HG02943 (cell line): ENCODE data around the gene LTN1.

Experiments
- ATAC-seq: cut with Tn5 transposase; IDR thresholded peaks from one replicate; pipeline ENCODE4 v1.9.1; 2021; ENCODE audit warnings: mild to moderate bottlenecking, low read depth, moderate library complexity; ENCODE audit not compliant: unreplicated experiment

LTN1 gene

DNA sequence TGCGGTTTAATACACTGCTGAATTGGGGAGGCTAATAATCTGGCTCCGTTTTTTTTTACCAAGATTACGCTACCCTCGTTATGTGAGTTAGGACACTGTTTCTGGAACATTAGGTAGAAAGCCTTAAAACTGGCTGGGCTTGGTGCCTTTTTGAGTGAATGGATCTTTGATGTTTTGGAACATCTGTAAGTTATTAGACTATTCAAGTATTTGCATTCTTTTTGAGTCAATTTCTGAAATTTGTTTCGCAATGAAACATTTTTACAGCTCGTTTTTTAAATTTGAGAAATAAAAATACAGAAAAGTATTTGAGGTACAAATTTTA is 106.9 kb downstream of the LTN1 start:
- ATAC-seq = no peak

DNA sequence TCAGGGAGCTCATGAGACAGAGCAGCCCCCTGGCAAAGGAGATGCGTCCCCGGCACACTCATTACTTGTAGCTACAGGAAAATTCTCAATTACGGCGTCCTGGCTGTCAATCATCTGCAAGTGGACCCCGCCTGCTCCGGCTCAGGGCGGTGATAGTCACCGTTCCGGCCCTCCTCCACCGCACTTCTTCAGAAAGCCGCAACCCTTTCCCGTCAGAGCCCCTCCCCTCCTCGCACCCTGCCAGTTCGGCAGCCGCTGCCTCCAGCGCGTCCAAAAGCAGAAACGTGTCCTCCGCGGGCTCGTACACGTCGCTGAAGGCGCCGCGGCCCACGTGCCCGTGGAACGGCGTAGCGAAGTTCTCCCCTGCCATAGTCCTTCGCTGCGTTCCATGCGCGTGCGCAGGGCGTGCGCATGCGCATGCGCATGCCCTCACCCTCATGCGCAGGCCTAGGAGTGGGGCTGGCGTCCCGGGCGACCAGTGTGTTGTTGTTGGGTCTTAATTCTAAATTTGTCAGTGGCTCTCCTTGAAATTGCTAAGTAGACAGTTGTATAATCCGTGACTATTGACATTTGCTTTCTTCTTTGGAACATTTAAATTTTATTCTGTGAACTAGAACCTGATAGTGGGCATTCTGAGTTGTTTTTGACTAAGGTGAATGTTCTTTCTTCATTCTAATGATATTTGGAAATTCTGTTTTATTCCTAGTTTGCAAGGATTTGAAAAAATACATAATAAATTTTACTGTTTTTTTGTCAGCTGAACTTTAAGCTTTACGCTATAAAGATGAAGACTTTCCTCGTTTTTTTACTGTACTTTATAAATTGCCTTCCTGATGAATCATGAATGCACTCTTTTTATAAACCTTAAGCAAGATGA is 107.5 kb downstream of the LTN1 start:
- peak; percentile 98 for ATAC-seq

DNA sequence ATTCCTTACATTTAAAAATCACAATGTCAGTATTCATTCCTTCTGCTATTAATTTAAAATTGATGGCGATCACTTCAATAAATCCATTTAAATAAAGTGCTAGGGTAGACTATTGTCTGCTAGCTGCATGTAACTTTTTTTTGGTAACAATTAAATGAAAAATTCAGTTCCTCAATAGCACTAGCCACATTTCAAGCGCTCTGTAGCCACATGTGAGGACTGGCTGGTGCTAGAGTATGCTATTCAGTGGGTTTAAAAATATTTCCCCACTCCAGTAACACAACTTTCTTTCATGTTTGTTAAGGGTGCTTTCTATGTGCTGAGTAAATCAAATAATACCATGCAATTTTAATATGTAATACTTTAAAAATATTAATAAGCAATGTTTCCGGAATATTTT is 108.2 kb downstream of the LTN1 start:
- no peak for ATAC-seq

DNA sequence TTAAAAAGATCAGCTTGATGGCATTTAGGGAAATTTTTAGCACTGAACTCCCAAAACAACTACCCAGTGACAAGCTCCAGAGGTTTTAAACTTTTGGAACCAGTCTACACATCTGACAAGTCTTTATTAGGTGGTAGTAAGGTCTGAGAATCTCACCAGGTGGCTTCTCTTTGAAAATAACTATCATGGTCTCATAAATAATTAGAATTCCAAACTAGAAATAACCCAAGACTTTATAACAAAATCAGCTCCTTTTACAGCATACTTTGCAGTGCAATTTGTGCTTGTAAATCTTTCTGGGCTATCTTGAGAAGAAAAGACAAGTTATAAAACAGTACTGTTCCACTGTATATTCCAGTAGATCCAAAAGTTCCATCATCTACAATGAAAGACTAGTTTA is 108.7 kb downstream of the LTN1 start:
- no peak for ATAC-seq

DNA sequence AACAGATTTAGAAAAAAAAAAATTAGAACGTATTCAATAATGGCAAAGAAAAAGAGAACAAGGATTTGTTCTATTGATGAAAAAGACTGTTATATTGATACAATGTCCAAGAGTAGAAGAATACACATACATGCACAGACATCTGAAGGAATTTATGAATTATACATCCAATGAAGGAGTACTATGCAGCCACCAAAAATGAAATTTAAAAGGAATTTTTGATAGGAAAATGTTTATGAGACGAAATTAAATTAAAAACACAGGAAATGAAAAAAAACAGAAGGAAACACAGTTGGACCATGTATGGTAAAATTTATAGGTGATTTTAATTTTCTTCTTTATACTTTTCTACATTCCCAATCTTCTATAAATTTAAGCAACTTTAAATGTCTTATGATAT is 110.3 kb downstream of the LTN1 start:
- no peak for ATAC-seq
